HG03457 (cell line): Measurements from ENCODE around the gene HTR4.
"Not testable (repeated sequence)": the region's sequence is repeated elsewhere in the genome, so short reads cannot be mapped to it uniquely, and the experiment has no call there.

Experiments
- ATAC-seq: cut with Tn5 transposase; IDR thresholded peaks from one replicate; pipeline ENCODE4 v1.9.1; 2021; ENCODE audit warnings: moderate number of reproducible peaks; ENCODE audit not compliant: unreplicated experiment

The HTR4 gene

GRCh38 chr5:148540647-148541046 lies 113.7 kb downstream of the HTR4 start:
- ATAC-seq, result no peak

DNA sequence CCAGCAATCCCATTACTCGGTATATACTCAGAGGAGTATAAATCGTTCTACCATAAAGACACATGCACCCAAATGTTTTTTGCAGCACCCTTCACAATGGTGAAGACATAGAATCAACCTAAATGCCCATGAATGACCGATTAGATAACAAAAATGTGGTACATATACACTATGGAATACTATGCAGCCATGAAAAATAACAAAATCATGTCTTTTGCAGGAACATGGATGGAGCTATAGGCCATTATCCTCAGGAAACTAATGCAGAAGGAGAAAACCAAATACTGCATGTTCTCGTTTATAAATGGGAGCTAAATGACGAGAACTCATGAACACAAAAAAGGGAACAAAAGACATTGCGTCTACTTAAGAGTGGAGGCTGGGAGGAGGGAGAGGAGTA lies 114.5 kb downstream of the HTR4 start:
- no peak for ATAC-seq

DNA sequence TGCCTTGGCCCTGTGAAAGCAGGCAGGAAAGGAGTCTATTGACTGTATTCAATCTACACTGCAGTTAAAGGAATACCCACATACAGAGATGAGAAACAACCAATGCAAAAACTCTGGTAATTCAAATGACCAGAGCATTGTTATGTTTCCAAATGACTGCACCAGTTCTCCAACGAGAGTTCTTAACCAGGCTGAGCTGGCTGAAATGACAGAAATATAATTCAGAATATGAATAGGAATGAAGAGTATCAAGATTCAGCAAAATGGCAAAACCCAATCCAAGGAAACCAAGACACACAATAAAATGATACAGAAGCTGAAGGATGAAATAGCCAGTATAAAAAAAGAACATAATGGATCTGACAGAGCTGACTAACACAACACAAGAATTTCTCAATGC lies 119.1 kb downstream of the HTR4 start:
- no peak for ATAC-seq

DNA sequence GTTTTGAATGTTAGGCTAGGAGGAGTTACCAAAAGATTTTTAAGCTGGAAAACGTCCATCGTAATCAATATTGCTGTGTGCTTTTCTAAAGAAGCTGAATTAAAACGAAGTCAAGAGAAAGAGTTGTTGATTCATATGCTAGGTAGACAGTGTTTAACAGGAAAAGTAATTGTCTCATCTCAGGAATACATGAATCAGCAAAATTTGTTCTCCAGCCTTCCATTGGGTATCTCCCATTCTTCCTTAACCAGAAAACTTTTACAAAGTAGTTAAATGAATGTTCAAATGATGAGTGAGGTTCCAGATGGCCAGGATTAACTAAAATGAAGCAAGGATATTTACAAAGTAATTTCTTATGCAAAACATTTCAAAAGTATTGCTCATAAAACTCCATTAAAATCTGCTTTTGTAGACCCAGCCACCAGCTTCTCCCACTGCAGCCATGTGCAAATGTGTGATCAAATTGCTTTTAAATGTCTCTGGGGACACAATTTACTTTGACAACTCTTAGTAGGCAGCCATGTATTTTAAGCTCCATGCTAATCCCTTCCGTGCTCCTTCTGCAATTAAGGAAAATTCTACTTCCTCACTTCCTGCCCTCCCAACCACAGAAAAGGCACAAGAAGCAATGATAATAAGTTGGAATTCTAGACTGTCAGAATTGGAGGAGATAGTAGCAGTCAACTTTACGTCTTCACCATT lies 121.2 kb downstream of the HTR4 start:
- ATAC-seq, result no peak

- ATAC-seq, result not testable (repeated sequence)
Observed at GRCh38 chr5:148529450-148529849, 124.9 kb downstream of the HTR4 start.

GRCh38 chr5:148524721-148525120 lies 129.6 kb downstream of the HTR4 start:
- ATAC-seq, result no peak

GRCh38 chr5:148523139-148523538 lies 131.2 kb downstream of the HTR4 start:
- ATAC-seq, result no peak

DNA sequence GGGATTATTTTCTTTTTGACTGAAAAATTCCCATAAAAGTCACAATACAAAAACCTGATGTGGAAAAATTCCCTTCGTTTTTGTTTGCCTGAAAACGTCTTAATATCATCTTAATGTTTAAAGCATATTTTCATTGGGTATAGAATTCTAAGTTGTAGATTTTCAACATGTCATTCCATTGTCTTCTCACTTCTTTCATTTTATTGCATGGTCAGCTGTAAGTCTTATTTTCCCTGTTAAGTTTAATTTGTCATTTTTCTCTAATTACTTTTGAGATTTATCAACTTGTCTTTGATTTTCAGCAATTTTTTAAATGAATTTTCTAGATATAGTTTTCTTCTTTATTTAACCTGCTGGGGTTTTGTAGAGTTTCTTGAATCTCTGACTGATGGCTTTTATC lies 138.9 kb downstream of the HTR4 start:
- ATAC-seq, result no peak

GRCh38 chr5:148514344-148514743 lies 140.0 kb downstream of the HTR4 start:
- no peak for ATAC-seq

- no peak for ATAC-seq
Observed at GRCh38 chr5:148512498-148512897, 141.8 kb downstream of the HTR4 start.

DNA sequence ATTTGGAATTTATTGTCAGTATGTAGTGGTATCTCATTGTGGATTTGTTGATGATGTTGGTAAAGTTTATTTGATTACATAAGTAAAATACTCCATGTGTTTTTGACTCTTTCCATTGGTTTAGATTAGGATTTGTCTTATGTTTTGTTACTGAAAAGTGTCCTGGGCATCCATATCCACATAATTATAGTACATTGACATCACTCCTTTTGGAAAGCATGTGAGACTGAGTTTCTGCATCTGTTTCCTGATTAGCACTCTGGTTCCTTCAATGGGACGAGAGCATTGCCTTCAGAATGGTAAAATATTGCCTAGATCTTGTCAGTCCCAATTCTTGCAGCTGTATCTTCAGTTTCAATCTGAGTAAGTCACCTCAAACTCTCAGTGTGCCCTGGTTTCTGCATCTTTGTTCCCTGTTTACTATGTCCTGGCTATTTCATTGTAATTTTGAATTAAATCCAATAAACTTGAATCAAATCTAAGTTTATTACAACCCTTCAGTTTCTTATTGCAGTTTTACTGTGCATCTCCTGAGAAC lies 142.4 kb downstream of the HTR4 start:
- ATAC-seq, result peak; percentile 97

DNA sequence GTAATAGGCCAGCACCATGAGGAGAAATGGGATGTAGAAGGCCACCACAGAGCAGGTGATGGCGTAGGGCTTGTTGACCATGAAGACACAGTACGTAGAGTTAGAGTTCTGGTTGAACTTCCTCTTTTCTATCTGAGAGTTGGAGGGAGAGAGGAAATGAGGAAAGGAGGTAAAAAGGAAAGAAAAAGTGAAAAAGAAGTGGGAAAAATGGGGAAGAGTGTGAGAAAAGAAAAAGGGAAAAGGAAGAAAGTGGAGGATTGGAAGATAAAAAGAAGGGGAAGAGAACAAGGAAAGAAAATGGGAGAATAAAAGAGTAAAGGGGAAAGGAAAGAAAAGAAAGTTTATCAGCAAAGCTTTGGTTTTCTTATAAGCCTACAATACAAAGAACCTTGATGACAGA lies 144.4 kb downstream of the HTR4 start:
- no peak for ATAC-seq

- no peak for ATAC-seq
Observed at GRCh38 chr5:148507648-148508047, 146.7 kb downstream of the HTR4 start.

- no peak for ATAC-seq
Observed at GRCh38 chr5:148499452-148499851, 154.9 kb downstream of the HTR4 start.

DNA sequence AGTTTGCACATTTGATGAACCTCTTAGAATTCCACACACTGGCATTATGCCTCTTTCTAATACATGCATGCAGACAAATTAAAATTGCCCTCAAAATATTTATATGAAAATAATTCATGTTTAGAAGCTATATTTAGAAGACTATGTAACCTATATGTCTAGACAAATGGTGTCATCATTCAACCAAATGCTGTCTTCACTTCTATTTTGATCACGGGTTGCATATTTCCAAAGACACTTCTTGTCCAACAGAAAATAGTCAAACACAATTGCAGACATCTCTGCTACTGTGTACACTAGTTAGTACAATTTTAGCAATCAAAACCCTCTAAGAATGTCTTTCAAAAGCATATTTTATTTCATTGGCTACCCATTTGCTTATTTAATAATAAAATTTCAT lies 156.6 kb downstream of the HTR4 start:
- ATAC-seq, result no peak

- no peak for ATAC-seq
Observed at GRCh38 chr5:148492351-148492750, 162.0 kb downstream of the HTR4 start.

DNA sequence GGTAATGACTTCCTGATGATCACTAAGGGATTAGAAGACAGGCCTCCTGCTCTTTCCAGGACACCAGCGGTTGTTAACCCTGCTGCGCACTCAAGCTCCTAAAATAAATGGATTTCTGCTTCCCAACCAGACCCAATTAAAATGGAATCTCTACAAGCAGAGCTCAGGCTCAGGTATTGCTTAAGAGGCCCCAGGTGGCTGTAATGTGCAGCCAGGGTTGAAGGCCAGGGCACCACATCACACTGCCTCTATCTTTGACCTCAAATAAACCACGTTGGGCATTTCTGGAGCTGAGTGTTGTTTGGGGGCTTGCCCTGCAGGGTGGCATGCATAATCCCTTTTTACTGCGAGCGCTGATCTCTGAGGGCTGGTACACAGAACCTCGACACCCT lies 162.5 kb downstream of the HTR4 start:
- ATAC-seq, result no peak

GRCh38 chr5:148491015-148491792 lies 163.1 kb downstream of the HTR4 start:
- ATAC-seq, result no peak

GRCh38 chr5:148488757-148489156 lies 165.6 kb downstream of the HTR4 start:
- ATAC-seq, result no peak

GRCh38 chr5:148486456-148486855 lies 167.9 kb downstream of the HTR4 start:
- no peak for ATAC-seq

- ATAC-seq, result no peak
Observed at GRCh38 chr5:148484651-148485050, 169.7 kb downstream of the HTR4 start.

- no peak for ATAC-seq
Observed at GRCh38 chr5:148483750-148484149, 170.6 kb downstream of the HTR4 start.
